ENCODE data around the gene MUC20.
"Not testable (repeated sequence)": the region's sequence is repeated elsewhere in the genome, so short reads cannot be mapped to it uniquely, and the experiment has no call there.

MUC20 gene

GRCh38 chr3:195735036-195735695 lies 14.4 kb downstream of the MUC20 start:
- no peak for DNase-seq (ENCODE audit: low read depth, low spot score)
- POLR2A ChIA-PET: no interaction called here
- no peak overlapping the region for H3K4me3 ChIP-seq (ENCODE audit: low read depth, low read length)
- CTCF ChIA-PET: interaction anchor here (1.1 to 2.1 kb wide), 2 partner anchors 21 to 338 kb away, joined by 3 to 5 read pairs; no protein-coding TSS in a partner anchor
- TF ChIP-seq CTCF (IDR thresholded peaks at IDR 0.05; ENCODE audit: insufficient read depth, low read length, missing control alignments): no peak

GRCh38 chr3:195736866-195737490 lies 16.2 kb downstream of the MUC20 start:
- POLR2A ChIA-PET: no interaction called here
- no peak for TF ChIP-seq CTCF (IDR thresholded peaks at IDR 0.05; ENCODE audit: insufficient read depth, low read length, missing control alignments)
- no peak overlapping the region for H3K4me3 ChIP-seq (ENCODE audit: low read depth, low read length)
- DNase-seq (ENCODE audit: low read depth, low spot score): no peak
- CTCF ChIA-PET: interaction anchor here (1.2 kb wide), 1 partner anchor 11 kb away, joined by 5 read pairs; no protein-coding TSS in a partner anchor

GRCh38 chr3:195737782-195738181 lies 17.0 kb downstream of the MUC20 start:
- CTCF ChIA-PET: interaction anchor here (1.2 kb wide), 1 partner anchor 10 kb away, joined by 5 read pairs; no protein-coding TSS in a partner anchor

GRCh38 chr3:195738274-195739044 lies 17.7 kb downstream of the MUC20 start:
- POLR2A ChIA-PET: no interaction called here
- no peak for TF ChIP-seq CTCF (IDR thresholded peaks at IDR 0.05; ENCODE audit: insufficient read depth, low read length, missing control alignments)
- DNase-seq (ENCODE audit: low read depth, low spot score): no peak
- H3K4me3 ChIP-seq (ENCODE audit: low read depth, low read length): no peak overlapping the region
- CTCF ChIA-PET: interaction anchor here (1.2 to 1.3 kb wide), 2 partner anchors 9 kb away, joined by 5 to 6 read pairs; no protein-coding TSS in a partner anchor

More at GRCh38 chr3:195737782-195738181, 17.0 kb downstream of the MUC20 start:
- H3K4me3 ChIP-seq (ENCODE audit: low read depth, low read length); POLR2A ChIA-PET; DNase-seq (ENCODE audit: low read depth, low spot score): not testable (repeated sequence)

GRCh38 chr3:195739561-195740111 lies 18.9 kb downstream of the MUC20 start:
- no peak for DNase-seq (ENCODE audit: low read depth, low spot score)
- no peak for TF ChIP-seq CTCF (IDR thresholded peaks at IDR 0.05; ENCODE audit: insufficient read depth, low read length, missing control alignments)
- POLR2A ChIA-PET: no interaction called here
- CTCF ChIA-PET: interaction anchor here (1.3 kb wide), 1 partner anchor 8 kb away, joined by 6 read pairs; no protein-coding TSS in a partner anchor
- H3K4me3 ChIP-seq (ENCODE audit: low read depth, low read length): no peak overlapping the region

GRCh38 chr3:195744437-195744836 lies 23.7 kb downstream of the MUC20 start:
- POLR2A ChIA-PET: no interaction called here
- TF ChIP-seq CTCF (IDR thresholded peaks at IDR 0.05; ENCODE audit: insufficient read depth, low read length, missing control alignments): no peak
- no peak overlapping the region for H3K4me3 ChIP-seq (ENCODE audit: low read depth, low read length)
- no peak for DNase-seq (ENCODE audit: low read depth, low spot score)
- CTCF ChIA-PET: interaction anchor here (1.6 kb wide), 1 partner anchor 17 kb away, joined by 3 read pairs; no protein-coding TSS in a partner anchor
